DMS153 (cell line): ENCODE data around the gene CWF19L2.
A peak's percentile ranks its signal among the peaks of the same experiment; 100 is the strongest.
"Not testable (repeated sequence)": the region's sequence is repeated elsewhere in the genome, so short reads cannot be mapped to it uniquely, and the experiment has no call there.

ENCODE experiments used
- DNase-seq: peaks from one replicate; lab custom pipeline; 2025; lab: John Stamatoyannopoulos, UW

Gene CWF19L2

DNA sequence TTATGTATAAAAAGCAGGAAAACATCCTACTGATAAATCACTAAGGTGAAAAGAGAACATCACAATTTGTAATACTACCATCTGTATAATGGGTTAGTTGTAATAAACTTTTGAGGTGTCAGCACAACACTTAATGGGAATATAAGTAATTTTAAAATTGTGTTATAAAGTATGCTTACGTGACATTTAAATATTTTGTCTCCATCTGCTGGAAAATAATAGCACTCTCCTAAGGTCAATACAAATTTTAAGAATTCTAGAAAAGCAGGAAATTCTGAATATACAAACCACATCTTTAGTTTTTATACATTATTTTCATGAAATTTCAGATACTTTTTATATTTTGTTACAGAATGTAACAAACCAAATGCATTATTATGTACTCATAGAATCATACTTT, 19.5 kb downstream of the CWF19L2 start:
- no peak for DNase-seq

DNA sequence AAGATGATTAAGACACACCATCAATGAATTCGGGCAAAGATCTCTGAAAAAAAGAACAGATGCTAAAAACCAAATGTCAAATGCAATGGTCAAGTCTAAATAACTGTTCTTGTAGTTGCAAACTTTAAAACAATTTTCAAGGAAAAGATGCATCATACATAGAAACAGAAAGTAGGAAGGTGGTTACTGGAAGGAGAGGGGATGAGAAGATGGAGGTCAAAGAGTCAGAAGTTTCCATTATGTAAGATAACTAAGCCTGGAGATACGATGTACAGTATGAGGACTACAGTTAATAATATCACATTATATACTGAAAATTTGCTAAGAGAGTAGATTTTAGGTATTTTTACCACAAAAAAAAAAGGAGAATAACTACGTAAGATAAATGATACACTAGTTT, 27.1 kb downstream of the CWF19L2 start:
- no peak for DNase-seq

DNA sequence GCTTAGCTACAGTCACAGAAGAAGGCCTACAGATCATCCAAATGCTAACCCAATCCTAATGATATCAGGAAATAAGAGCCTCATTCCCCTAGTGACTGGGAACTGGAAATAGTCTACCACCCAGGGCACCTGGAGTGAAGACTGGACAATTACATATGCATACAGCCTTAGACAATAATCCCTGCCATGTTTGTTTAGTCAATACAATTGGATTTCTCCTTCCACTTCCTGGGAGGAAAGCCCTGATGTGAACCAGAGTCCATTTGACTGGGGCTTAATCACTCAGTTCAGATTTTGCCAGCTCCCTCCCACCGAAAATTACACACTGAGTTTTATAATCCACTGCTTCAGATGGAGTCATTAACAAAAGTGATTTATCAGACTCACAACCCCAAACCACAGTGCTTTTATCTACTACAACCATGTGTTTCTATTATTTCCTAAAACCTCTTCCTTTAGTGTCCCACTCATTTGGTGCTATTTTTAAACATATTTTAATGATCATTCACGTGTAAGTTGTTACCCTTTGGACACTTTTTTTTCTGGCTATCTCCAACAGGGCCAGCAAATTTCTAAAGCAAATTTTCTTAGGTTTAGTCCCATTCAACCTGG, 29.9 kb downstream of the CWF19L2 start:
- DNase-seq: peak; percentile 25

DNA sequence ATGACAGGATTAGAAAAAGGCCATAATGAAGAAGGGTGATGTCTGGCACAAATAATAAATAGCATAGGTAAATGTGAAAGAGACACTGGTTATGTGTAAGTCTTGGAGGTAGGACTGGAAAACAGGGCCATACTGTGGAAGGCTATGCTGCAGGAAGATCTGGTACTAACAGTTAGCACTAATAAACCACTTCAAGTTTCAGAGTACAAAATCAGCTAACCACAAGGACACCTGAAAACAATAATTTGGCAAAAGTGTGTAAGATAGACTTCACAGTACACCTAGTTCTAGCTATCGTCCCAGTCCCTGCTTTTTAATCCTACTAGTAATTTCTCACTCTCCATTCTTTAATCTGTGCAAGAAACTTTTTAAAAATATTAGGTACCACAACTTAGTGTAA, 44.3 kb downstream of the CWF19L2 start:
- DNase-seq: no peak

DNA sequence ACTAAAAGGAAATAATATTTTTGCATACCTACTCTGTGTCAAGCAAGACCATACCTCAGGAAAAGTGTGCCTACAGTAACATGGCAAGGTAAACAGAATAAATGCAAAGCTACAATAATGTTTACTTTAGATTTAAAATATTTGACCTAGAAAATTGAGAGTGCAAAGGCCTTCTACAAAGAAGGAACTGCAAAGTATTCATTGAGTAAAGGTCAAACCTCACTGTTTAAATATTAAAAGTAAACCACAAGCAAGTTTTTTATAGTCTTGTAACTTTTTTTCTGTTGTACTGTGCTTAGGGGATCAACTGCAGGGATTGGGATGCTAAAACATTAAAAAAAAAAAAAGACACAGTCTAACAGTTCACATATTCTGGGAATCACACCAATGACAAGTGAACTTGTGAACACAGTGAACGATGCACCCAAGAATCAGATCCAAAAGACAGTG, 48.8 kb downstream of the CWF19L2 start:
- DNase-seq: no peak

DNA sequence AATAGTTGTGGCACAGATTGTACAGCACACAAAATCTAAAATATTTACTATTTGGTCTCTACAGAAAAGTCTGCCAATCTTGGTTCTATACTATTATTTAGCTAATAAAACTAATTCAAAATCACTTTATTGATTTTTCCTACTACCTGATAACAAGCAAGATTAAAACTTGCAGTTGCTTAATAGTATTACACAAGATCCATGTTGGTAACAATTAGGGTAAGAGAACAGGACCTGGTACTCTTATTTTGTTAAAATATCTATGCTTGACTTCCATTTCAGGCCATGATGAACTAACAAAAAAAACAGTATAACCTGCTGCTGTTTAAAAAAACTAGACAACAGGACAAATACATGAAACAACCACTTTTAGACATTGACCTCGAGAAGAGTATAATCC, 52.4 kb downstream of the CWF19L2 start:
- no peak for DNase-seq

- DNase-seq: not testable (repeated sequence)
Observed at GRCh38 chr11:107401131-107401530, 56.5 kb downstream of the CWF19L2 start.

DNA sequence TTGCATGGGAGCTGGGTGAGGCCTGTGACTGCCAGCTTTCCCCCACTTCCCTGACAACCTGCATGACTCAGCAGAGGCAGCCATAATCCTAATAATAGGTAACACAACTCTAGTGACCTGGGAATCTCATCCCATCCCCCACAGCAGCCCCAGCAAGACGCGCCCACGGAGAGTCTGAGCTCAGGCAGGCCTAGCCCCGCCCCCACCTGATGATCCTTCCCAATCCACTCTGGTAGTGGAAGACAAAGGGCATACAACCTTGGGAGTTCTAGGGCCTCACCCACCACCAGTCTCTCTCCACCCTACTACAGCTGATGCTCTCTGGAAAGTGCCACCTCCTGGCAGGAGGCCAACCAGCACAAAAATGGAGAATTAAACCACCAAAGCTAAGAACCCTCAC, 60.3 kb downstream of the CWF19L2 start:
- no peak for DNase-seq

- DNase-seq: no peak
Observed at GRCh38 chr11:107392611-107393010, 65.0 kb downstream of the CWF19L2 start.

DNA sequence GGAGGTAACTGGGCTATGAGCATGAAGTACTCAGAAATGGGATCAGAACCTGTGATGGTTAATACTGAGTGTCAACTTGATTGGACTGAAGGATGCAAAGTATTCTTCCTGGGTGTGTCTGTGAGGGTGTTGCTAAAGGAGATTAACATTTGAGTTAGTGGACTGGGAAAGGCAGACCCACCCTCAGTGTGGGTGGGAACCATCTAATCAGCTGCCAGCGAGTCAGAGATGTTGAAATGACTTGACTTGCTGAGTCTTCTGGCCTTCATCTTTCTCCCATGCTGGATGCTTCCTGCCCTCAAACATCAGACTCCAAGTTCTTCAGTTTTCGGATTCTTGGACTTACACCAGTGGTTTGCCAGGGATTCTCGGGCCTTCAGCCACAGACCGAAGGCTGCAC, 66.9 kb downstream of the CWF19L2 start:
- not testable (repeated sequence) for DNase-seq

DNA sequence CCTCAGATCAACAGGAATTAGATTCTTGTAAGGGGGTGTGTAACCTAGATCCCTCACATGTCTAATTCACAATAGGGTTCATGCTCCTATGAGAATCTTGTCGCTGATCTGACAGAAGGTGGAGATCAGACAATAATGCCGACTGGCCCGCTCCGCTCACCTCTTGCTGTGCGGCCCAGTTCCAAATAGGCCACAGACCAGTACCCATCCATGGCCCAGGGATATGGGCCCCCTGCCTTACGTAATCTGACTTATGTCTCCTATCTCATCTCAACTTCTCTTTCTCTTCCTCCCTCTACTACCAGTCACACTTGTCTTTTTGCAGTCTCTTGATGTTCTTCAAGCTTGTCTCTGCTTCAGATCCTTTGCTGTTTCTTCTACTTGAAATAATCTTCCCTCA, 70.0 kb downstream of the CWF19L2 start:
- DNase-seq: no peak

DNA sequence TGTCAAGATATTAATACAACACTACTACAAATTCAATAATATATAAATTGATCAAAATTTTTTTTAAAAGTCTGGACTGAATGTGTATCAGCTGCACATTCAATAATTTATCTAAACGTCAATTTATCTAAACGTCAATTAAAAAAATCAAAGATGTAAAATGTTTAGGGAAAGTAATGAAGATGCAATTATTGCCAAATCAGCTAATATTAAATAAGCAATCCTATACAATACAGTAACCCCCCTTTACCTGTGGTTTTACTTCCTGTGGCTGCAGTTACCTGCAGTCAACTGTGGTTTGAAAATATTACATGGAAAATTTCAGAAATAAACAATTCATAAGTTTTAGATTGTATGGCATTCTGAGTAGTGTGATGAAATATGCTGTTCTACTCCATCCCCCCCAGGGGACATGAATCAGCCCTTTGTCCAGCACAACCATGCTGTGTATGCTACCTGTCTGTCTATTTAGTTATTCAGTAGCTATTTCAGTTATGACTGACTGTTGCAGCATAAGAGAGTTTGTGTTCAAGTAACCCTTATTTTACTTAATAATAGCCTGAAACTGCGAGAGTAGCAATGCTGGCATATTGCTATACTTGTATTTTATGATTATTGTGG, 72.2 kb downstream of the CWF19L2 start:
- DNase-seq: no peak

GRCh38 chr11:107384144-107384852, 73.3 kb downstream of the CWF19L2 start:
- no peak for DNase-seq

- DNase-seq: no peak
Observed at GRCh38 chr11:107372439-107372838, 85.2 kb downstream of the CWF19L2 start.

DNA sequence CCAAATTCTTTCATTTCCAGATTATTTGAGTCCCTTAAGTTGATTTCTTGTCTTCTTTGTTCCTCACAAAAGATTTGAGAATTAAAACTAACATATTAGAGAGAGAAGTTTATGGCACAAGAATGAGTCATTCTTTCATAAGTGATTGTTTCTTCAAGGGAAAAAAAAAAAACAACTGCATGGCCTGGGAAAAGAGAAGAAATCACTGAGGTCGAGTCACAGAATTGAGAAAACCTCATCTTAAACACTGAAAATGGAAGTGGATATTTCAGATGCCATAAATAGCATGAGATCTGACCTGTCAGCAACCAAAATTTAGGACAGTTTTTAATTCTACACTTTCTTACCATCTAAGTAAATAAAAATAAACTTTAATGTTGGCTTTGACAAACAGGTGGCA, 87.2 kb downstream of the CWF19L2 start:
- DNase-seq: no peak

GRCh38 chr11:107359701-107360100, 97.9 kb downstream of the CWF19L2 start:
- no peak for DNase-seq

- no peak for DNase-seq
Observed at GRCh38 chr11:107357877-107358276, 99.7 kb downstream of the CWF19L2 start.

GRCh38 chr11:107354780-107355179, 102.8 kb downstream of the CWF19L2 start:
- DNase-seq: no peak

GRCh38 chr11:107337917-107338316, 119.7 kb downstream of the CWF19L2 start:
- DNase-seq: no peak

DNA sequence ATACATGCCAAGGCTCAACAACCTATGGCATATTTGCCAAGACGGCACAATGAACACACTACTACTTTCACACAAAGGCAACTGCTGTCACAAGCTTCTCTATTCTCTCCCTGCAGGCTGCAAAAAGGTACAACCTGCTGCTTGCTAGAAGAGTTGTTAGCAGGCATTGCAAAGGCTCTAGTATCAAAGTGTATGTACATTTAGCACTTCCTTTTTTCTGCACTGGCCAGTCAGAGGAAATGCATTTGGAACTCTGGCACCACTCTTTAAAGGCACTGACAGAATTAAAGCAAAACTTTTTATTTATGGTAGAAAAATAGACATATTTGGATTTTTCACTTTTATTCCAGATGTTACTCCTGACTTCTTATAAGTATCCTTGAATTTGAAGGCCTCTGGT, 125.9 kb downstream of the CWF19L2 start:
- no peak for DNase-seq

DNA sequence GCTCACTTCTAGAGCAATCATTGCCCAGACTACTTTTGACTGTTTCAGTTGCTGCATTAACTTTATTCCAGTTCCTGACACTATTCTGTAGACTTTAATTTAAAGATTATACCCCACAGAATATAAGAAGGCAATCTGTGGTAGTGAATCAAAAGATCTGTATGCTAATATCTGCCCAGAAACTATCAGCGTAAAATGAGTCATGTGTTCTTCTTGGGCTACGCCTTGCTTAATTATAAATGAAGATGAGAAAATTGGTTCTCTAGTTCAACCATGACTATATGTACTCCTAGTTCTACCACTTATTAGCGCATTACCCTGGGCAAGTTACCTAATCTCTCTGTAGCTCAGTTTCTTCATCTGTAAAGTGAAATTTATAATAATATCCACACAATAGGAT, 128.5 kb downstream of the CWF19L2 start:
- no peak for DNase-seq

DNA sequence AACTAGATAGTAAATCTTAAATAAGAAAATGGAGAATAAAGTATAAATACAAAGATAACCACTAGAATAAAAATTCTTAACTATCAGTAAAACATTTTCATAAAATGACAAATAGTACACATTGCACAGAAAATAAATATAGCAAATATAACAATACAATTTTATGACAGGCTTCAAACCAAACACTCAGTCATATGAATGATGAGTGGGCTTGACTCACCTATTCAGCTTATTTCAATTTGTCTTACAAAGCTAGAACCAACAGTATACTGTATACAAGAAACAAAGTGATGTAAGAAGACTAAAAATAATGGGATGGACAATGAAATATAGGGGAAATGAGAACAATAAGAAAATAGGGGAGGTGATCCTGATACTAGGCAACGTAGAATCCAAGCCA, 141.2 kb downstream of the CWF19L2 start:
- DNase-seq: no peak

- no peak for DNase-seq
Observed at GRCh38 chr11:107307991-107308390, 149.6 kb downstream of the CWF19L2 start.
